Fibroblast of lung (primary cell): ENCODE results near the gene ARHGAP18.

Experiments used
- EZH2 ChIP-seq: IDR thresholded peaks from 2 replicates; pipeline ENCODE4 v1.5.1; 2012; ENCODE audit warnings: low read length, control low read depth, mild to moderate bottlenecking; ENCODE audit errors: missing control alignments
- TF ChIP-seq, protein P1 (sequence below), 2 donors: IDR thresholded peaks in 1 of 2; conservative IDR thresholded peaks in 1 of 2; 1 replicate in 1 of 2; 2 replicates in 1 of 2; pipeline ENCODE4 v1.5.1; 2011 to 2012; ENCODE audit warnings: low read length in 2 of 2, control low read depth in 1 of 2, inconsistent platforms in 1 of 2, low read depth in 1 of 2, mild to moderate bottlenecking in 1 of 2

DNA sequence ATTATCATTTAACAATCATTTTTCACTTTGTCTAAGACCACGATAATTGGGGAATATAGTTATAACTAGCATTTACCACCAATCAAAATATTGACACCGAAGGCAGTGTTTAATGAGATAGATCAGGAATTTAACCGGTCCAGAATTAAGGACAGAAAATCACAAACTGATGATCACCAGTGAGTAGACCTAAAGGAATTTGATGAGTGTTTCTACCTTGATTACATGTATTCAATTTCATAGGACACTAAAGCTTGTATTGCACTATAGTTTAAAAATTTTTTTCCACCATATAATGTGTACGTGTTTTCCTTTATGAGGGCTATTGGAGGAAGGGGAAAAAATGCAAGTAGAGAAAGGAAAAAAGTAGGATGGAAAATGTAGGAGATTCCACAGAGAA is 22.6 kb upstream of the ARHGAP18 start:
- TF ChIP-seq, protein P1, sequence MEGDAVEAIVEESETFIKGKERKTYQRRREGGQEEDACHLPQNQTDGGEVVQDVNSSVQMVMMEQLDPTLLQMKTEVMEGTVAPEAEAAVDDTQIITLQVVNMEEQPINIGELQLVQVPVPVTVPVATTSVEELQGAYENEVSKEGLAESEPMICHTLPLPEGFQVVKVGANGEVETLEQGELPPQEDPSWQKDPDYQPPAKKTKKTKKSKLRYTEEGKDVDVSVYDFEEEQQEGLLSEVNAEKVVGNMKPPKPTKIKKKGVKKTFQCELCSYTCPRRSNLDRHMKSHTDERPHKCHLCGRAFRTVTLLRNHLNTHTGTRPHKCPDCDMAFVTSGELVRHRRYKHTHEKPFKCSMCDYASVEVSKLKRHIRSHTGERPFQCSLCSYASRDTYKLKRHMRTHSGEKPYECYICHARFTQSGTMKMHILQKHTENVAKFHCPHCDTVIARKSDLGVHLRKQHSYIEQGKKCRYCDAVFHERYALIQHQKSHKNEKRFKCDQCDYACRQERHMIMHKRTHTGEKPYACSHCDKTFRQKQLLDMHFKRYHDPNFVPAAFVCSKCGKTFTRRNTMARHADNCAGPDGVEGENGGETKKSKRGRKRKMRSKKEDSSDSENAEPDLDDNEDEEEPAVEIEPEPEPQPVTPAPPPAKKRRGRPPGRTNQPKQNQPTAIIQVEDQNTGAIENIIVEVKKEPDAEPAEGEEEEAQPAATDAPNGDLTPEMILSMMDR (conservative IDR thresholded peaks at IDR 0.05 in 1 of 2, IDR thresholded peaks at IDR 0.05 in 1 of 2; ENCODE audit: low read depth in 1 of 2, low read length in 2 of 2): no peak
- no peak for TF ChIP-seq EZH2
